Nephron (organoid): Measurements from ENCODE around the gene GXYLT2.

Experiments used
- H3K27ac Mint-ChIP-seq, 3 experiments: 2 replicates each; pipeline ENCODE4 v1.8.0; 2020; ENCODE audit warnings: mixed read lengths in 3 of 3, mild to moderate bottlenecking in 2 of 3, moderate library complexity in 1 of 3
- H3K27me3 Mint-ChIP-seq: 2 replicates; pipeline ENCODE4 v1.8.0; 2021; ENCODE audit warnings: low read depth, mild to moderate bottlenecking, moderate library complexity, mixed read lengths
- H3K36me3 Mint-ChIP-seq: 2 replicates; pipeline ENCODE4 v1.8.0; 2020; ENCODE audit warnings: low read depth, mixed read lengths
- H3K4me1 Mint-ChIP-seq: 2 replicates; pipeline ENCODE4 v1.8.0; 2020; ENCODE audit warnings: mixed read lengths
- H3K4me3 Mint-ChIP-seq, 3 experiments: 2 replicates each; pipeline ENCODE4 v1.8.0; 2020; ENCODE audit warnings: mild to moderate bottlenecking in 3 of 3, mixed read lengths in 3 of 3, moderate library complexity in 2 of 3
- H3K9me3 Mint-ChIP-seq: 2 replicates; pipeline ENCODE4 v1.8.0; 2020; ENCODE audit warnings: mixed read lengths
- CTCF ChIP-seq, 3 experiments: fragments of 200-600 bp; sonication (generic); IDR thresholded peaks; one replicate each; pipeline ENCODE4 v1.5.0; 2021; ENCODE audit warnings: antibody characterized with exemption in 3 of 3; ENCODE audit not compliant: unreplicated experiment in 3 of 3

GXYLT2 gene

GRCh38 chr3:72993391-72993790, 105.5 kb downstream of the GXYLT2 start:
- no peak for TF ChIP-seq CTCF (IDR thresholded peaks at IDR 0.05; ENCODE audit: unreplicated experiment in 3 of 3)
- peaks cover 5% of the 10 kb centered on the region for H3K36me3 Mint-ChIP-seq

GRCh38 chr3:72995337-72995736, 107.5 kb downstream of the GXYLT2 start:
- H3K4me3 Mint-ChIP-seq: peak overlapping the region; percentile 75 to 88 (median 85)
- TF ChIP-seq CTCF (IDR thresholded peaks at IDR 0.05; ENCODE audit: unreplicated experiment in 3 of 3): no peak
- H3K36me3 Mint-ChIP-seq: peaks cover 17% of the 10 kb centered on the region
- H3K27ac Mint-ChIP-seq: peak overlapping the region; percentile 84 to 89 (median 88)
- peaks cover 31% of the 10 kb centered on the region for H3K4me1 Mint-ChIP-seq
- no peaks in the 10 kb centered on the region for H3K9me3 Mint-ChIP-seq
- H3K27me3 Mint-ChIP-seq: peaks cover 3% of the 10 kb centered on the region

More at GRCh38 chr3:72993391-72993790, 105.5 kb downstream of the GXYLT2 start:
- peaks cover 12% of the 10 kb centered on the region for H3K4me1 Mint-ChIP-seq
- H3K27me3 Mint-ChIP-seq: peaks cover 3% of the 10 kb centered on the region
- peak overlapping the region in 1 of 3 experiments; percentile 11 for H3K27ac Mint-ChIP-seq
- H3K9me3 Mint-ChIP-seq: no peaks in the 10 kb centered on the region
- peak overlapping the region; percentile 26 to 77 (median 66) for H3K4me3 Mint-ChIP-seq

GRCh38 chr3:72996121-72996472, 108.3 kb downstream of the GXYLT2 start:
- TF ChIP-seq CTCF (IDR thresholded peaks at IDR 0.05; ENCODE audit: unreplicated experiment in 3 of 3): no peak
- Mint-ChIP-seq H3K36me3 (peaks cover 25% of the 10 kb centered on the region), H3K27me3 (peaks cover 3% of the 10 kb centered on the region)

GRCh38 chr3:72996473-72997333, 108.9 kb downstream of the GXYLT2 start, which contains the start of gene PPP4R2:
Gene PPP4R2 (plus strand): TSS chr3:72996811. CDS start chr3:72997038, 227 bp downstream.
- TF ChIP-seq CTCF (IDR thresholded peaks at IDR 0.05; ENCODE audit: unreplicated experiment in 3 of 3): no peak
- Mint-ChIP-seq H3K4me1 (peaks cover 36% of the 10 kb centered on the region), H3K27me3 (peaks cover 3% of the 10 kb centered on the region), H3K27ac (peak within 1 kb of the TSS; percentile 84 to 94 (median 89)), H3K36me3 (peaks cover 28% of the 10 kb centered on the region), H3K9me3 (no peaks in the 10 kb centered on the region), H3K4me3 (peak within 1 kb of the TSS; percentile 84 to 91 (median 88))

More at GRCh38 chr3:72996121-72996472, 108.3 kb downstream of the GXYLT2 start:
- Mint-ChIP-seq H3K9me3 (no peaks in the 10 kb centered on the region), H3K4me1 (peaks cover 38% of the 10 kb centered on the region), H3K4me3 (peak overlapping the region; percentile 84 to 91 (median 88)), H3K27ac (peak overlapping the region; percentile 84 to 90 (median 89))

GRCh38 chr3:72997421-72997961, 109.6 kb downstream of the GXYLT2 start:
- H3K4me3 Mint-ChIP-seq: peak overlapping the region; percentile 84 to 91 (median 88)
- H3K27me3 Mint-ChIP-seq: peaks cover 3% of the 10 kb centered on the region
- TF ChIP-seq CTCF (IDR thresholded peaks at IDR 0.05; ENCODE audit: unreplicated experiment in 3 of 3): peak; percentile 36 to 64 (median 40)
- peak overlapping the region; percentile 43 to 94 (median 89) for H3K27ac Mint-ChIP-seq
- peaks cover 32% of the 10 kb centered on the region for H3K36me3 Mint-ChIP-seq
- H3K9me3 Mint-ChIP-seq: no peaks in the 10 kb centered on the region
- peaks cover 39% of the 10 kb centered on the region for H3K4me1 Mint-ChIP-seq
